Measurements from ENCODE around the gene PARD6G.

Gene PARD6G

DNA sequence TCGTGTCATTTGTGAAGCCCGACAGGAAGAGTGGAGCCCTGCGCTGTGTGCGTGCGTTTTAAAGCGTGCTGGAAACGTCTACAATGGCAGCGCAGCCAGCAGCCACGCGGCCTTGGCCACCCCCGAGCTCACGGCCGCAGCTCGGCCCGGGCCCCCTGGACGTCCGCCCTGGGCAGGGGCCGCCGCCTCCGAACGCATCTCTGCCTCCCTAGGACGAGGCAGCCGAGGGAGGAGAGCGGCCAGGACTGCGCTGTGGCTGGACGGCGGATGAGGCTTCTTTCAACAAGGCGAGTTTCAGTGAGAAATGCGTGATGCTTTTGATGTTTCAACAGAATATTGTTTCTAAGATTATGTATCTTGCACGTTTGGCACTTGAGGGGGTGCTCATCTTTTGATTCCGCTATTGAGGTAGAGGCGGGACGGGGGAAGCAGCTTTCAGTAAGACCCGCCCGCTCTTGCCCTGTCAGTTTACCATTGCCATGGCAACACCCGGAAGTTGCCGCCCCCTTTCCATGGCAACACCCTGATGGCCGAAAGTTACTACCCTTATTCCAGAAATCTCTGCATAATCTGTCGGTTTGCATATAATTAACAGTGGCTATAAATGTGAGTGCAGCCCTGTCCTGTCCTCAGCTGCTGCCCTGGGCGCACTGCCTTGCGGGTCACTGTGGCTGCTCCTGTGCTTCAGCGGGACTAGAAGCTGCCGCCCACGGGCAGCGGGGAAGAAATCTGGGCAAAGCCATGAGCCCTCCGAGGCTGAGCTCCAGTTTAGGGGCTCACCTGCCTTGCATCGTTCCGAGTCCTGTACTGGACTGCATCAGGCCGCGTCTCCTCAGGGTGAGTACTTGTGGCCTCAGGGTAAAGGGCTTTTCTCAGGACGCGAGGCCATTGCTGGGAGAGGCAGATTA is 99.6 kb downstream of the PARD6G start:
- peak; percentile 62 to 68 for DNase-seq (ENCODE audit: low read depth in 2 of 2)

DNA sequence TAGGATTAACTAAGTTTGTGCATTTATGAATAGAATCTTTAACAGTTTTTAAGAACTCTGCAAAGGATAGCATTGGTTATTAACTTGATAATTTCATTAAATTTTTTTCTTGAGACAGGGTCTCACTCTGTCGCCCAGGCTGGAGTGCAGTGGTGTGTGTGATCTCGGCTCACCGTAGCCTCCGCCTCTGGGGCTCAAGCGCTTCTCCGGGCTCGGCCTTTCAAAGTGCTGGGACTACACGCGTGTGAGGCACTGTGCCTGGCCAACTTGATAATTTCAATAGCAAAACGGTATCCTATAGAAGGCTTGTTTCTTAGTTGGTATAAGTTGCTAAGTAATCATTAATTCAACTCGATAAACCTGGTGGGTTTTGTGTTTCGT is 100.3 kb downstream of the PARD6G start:
- DNase-seq (ENCODE audit: low read depth in 2 of 2): no peak

DNA sequence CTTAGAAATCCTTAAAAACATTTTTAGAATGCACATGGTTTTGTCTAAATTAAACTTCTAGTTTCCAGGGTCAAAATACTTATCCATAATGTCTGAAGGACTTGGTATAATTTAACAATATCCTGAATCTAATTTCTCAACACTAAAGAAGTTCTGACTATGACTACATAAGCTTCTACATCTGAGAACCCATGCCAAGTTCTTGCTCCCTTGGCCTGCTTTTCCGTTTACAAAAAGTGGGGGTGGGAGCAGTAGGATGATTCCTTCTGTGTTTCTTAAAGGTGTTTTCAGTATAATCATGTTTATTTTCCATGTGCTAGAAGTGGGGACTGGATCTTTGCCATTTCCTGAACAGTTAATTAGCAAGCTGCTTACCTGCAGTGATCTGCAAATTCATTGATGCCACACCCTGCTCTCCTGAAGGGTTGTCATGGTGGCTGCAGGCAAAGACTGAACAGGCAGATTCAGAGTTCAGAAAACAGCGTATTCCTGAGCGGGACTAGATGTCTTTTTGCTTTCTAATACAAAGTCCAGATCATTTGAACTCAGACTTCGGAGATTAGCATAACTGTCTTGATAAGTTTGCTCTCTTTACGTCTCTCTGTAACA is 102.0 kb downstream of the PARD6G start:
- no peak for DNase-seq (ENCODE audit: low read depth in 2 of 2)

DNA sequence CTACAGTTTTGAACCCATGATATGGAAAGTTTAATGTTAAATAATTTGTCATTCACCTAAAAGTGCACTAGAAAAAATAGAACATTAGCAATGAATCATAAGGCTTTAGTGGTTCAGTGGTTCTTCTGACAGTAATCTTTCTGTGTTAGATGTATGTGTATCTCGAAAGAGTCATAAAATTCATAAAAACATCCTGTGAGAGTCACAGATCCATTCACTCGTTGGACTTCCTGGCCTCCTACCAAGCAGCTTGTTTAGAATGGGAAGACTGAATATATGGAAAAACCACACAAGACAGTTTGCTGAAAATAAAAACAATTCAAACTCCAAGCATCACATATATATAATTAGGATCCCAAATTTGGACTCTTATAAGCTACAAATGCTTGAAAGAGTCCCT is 103.4 kb downstream of the PARD6G start:
- DNase-seq (ENCODE audit: low read depth in 2 of 2): no peak

DNA sequence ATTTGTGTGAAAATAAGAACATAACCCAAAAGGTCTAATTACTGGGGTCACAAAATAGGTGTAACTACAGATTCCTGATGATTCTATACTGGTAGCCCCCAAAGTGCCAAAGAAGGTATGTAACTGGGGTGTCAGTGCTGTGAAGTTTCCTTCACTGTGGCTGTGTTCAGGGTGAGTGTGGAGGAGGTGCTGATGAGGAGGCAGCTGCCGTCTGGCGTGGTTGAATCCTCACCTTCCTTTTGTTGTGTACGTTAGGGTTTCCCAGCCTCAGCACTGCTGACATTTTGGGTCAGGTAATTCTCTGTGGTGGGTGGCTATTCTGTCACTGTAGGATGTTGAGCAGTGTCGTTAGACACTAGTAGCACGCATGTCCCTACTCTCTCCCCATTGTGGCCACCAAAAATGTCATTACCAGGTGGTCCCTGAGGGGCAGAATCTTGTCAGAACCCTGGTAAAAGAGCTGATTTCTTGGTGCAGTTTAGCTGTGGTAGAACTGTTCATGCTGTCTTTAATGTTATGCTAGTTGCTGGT is 106.8 kb downstream of the PARD6G start:
- no peak for DNase-seq (ENCODE audit: low read depth in 2 of 2)

DNA sequence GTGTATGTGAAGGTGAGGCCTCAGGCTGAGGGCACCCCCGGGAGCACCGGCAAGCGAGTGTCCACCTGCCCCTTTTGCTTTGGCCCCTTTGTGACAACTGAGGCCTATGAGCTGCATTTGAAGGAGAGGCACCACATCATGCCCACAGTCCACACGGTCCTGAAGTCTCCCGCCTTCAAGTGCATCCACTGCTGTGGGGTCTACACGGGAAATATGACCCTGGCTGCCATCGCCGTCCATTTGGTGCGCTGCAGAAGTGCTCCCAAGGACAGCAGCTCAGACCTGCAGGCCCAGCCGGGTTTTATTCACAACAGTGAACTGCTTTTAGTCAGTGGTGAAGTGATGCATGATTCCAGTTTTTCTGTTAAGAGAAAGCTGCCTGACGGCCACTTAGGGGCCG is 109.3 kb downstream of the PARD6G start:
- no peak for DNase-seq (ENCODE audit: low read depth in 2 of 2)

DNA sequence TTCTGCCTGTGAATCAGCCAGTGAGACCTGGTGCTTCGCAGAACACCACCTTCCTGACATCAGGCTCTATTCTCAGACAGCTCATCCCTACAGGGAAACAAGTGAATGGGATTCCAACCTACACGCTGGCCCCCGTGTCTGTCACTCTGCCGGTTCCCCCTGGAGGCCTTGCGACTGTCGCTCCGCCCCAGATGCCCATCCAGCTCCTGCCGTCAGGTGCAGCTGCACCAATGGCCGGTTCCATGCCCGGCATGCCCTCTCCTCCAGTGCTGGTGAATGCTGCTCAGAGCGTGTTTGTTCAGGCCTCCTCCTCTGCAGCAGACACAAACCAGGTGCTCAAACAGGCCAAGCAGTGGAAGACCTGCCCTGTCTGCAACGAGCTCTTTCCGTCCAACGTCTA is 110.2 kb downstream of the PARD6G start:
- no peak for DNase-seq (ENCODE audit: low read depth in 2 of 2)

DNA sequence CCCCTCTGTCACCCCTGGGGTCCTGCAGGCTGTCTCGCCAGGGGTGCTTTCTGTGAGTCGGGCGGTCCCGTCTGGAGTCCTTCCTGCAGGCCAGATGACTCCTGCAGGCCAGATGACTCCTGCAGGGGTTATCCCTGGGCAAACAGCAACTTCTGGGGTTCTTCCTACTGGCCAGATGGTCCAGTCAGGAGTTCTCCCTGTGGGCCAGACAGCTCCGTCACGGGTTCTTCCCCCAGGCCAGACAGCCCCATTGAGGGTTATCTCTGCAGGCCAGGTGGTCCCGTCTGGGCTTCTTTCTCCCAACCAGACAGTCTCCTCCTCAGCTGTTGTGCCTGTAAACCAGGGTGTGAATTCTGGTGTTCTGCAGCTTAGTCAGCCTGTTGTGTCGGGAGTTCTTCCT is 110.6 kb downstream of the PARD6G start:
- no peak for DNase-seq (ENCODE audit: low read depth in 2 of 2)

DNA sequence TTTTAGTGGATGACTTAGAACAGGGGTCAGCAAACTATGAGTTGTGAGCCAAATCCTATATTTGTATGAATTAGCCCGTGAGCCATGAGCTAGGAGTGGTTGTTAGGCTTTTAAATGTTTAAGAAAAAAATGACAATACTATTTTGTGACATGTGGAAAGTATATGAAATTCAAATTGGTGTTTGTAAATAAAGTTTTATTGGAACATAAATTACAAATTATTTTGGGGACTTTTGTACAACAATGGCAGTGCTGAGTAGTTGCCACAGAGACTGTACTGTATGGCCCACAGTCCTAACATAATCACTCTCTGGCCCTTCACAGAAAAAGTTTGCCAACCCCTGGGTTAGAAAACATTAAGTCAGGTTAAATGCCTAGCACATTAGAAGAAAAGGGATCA is 112.2 kb downstream of the PARD6G start:
- DNase-seq (ENCODE audit: low read depth in 2 of 2): no peak

DNA sequence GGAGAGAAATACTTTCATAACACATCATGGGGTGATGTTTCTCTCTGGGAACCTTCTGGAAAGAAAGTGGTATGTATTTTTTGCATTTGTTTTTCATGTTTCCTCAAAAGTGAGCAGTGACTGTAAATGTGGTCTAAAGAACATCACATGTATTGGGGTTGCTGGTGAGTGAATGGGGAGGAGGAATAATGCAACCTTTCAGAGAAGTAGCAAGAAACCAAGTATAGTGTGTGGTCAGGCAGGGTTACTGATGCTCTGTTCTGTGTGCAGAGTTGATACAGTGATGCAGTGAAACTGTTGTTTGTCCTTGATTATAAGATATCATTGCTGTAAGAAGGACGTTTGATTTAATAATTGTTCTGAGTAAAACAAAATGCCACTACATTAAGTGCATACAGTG is 114.2 kb downstream of the PARD6G start:
- no peak for DNase-seq (ENCODE audit: low read depth in 2 of 2)

DNA sequence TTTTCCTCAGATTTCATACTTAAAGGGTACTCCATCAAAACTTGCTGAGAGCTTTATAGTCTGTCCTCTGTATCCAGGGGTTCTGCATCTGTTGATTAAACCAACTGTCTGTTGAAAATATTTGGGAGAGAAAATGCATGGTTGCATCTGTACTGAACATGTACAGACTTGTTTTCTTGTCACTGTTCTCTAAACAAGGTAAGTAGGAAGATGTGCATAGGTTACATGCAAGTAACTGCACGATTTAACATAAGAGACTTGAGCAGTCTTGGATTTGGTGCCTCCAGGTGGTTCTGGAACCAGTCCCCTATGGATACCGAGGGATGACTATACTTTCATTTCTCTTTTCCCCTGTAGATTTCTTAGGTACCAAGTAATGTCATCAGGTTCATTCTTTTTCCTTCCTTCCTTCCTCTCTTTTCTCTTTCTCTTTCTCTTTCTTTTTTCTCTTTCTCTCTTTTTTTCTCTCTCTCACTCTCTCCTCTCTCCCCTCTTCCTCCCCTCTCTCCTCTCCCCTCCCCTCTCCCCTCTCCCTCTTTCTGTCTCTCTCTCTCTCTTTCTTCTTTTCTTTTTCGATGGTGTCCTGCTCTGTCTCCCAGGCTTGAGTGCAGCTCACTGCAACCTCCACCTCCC is 115.0 kb downstream of the PARD6G start:
- no peak for DNase-seq (ENCODE audit: low read depth in 2 of 2)

DNA sequence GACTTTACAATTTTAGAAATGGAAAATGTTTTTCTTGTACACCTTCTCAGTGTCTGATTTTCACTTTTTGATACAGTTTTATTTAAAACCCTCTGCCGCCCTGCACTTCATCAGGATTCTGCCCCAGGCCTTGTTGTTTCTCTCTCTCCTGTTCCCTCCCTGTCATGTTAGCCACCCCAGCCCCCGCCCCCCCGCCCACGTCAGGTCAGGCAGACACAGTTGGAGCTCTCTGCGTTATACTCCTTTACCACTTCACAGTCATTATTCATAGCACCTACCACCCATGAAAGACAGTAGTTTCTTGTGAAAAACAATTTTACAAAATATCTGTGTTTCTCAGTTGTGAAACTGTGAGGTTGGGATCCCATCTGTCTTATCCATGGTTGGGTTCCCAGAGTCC is 116.8 kb downstream of the PARD6G start:
- DNase-seq (ENCODE audit: low read depth in 2 of 2): no peak

DNA sequence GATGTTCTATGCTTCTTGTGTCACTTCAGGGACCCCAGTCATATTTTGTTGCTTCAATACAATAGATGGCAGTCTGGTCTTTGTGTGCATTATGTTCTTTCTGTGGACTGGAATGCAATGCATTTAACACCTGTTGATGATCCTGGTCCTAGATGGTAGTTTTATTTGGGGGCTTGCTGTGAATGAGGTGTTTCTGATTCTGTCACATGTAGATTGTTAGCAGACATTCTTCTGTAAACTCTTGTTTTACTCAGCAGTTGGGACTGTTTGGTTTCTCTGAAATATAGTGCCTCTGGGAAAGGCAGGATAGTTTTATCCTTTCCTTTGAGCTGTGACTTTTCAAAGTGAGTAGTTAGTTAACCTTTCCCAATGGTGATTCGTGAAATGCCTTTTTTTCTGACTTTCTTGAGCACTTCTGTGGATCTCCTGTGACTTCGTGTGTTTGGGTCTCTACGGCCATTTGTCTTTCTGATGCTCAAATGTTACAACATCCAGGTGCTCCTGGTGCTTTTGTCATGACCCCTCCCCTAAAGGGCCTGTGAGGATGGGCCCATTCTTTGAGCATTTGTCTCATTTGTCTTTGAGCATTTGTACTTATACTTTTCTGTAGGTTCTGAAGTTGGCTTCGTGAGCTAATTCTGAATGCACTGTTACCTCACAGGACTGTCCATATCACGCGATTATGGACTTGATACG is 117.5 kb downstream of the PARD6G start:
- DNase-seq (ENCODE audit: low read depth in 2 of 2): no peak

DNA sequence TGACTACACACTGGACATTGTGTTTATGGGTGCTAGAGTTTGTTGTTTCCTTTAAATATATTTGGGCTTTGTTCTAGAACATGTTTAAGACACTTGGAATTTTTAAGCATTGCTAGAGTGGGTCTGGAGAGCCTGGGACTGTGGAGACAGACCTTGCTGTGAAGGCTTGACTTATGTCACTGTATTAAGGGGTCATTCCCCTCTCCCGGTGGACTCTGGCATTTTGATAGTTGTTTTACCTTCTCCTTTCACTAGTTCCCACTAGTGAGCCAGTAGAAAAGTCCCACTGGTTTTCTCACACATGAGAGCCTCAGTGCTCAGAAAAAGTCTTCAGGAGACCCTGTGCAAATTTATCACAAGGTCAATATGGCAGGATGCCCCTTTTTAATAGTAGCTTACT is 119.7 kb downstream of the PARD6G start:
- DNase-seq (ENCODE audit: low read depth in 2 of 2): no peak

DNA sequence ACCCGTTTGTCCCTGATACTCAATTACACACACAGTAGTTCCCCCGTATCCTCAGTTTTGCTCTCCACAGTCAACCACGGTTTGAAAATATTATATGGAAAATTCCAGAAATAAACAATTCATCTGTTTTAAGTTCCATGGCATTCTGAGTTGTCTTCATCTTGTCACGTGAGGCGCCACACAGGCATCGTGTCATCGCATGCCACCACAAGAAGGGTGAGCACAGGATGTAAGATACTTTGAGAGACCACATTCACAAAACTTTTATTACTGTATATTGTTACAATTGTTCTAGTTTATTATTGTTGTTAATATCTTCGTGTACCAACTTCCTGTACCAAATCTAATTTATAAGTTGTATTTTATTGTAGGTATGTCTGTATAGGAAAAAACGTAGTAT is 120.5 kb downstream of the PARD6G start:
- no peak for DNase-seq (ENCODE audit: low read depth in 2 of 2)

DNA sequence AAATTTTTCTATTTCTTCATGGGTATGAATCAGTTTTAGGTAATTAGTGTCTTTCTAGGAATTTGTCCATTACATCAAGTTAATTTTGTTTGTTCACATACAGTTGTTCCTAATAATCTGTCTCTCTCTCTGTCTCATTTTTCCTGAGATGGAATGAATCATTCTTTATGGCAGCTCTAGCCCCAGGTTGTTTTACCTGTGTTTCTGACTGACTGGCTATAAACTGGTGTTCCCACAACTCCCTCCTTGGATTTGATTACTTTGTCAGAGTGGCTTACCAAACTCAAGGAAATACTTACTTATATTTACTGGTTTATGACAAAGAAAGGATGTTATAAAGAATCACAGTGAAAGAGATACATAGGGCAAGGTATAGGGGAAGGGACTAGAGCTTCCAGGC is 123.2 kb downstream of the PARD6G start:
- no peak for DNase-seq (ENCODE audit: low read depth in 2 of 2)

DNA sequence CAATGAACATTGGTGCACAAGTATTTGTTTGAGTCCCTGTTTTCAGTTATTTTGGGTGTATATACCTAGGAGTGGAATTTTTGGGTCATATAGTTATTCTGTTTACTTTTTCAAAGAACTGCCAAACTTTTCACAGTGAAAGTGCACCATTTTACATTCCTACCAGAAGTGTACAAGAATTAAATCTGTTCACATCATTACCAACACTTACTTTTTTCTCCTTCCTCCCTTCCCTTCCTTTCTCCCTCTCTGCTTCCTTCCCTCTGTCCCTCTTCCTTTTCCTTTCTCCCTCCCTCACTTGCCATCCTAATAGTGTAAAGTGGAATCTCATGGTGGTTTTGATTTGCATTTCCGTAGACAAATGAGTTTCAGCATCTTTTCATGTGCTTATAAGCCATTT is 126.4 kb downstream of the PARD6G start:
- no peak for DNase-seq (ENCODE audit: low read depth in 2 of 2)

DNA sequence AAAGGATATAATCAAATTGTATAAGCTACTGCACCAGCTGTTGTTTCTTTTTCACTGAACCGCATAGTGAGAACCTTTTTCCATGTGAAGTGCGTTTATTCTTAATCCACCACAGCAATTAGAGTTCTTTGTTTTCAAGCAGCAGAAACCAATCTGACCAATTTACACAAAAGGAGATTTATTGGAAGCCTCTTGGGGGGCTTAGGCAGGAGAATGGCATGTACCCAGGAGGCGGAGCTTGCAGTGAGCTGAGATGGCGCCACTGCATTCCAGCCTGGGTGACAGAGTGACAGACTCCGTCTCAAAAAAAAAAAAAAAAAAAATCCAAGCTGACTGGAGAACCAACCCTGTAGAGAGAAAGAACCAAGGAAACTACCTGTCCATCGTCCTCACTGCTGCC is 128.2 kb downstream of the PARD6G start:
- DNase-seq (ENCODE audit: low read depth in 2 of 2): no peak

DNA sequence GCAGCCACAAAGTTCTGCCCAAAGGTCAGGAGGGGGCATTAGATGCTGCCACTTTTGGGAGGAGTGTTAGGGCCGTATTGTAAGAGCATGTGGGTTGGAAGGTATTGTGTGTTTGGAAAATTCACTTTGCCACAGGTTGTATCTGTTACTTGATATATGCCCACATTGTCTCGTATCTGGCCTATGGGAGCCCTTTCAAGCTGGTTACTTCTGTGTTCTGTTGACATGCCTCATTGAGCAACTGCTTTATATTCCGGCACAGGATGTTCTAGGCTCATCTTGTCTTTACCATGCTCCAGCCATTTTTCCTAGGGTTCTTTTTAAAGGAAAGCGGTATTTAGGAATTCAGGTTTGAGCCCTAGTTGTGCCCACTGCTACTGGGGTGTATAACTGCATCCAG is 132.3 kb downstream of the PARD6G start:
- no peak for DNase-seq (ENCODE audit: low read depth in 2 of 2)

DNA sequence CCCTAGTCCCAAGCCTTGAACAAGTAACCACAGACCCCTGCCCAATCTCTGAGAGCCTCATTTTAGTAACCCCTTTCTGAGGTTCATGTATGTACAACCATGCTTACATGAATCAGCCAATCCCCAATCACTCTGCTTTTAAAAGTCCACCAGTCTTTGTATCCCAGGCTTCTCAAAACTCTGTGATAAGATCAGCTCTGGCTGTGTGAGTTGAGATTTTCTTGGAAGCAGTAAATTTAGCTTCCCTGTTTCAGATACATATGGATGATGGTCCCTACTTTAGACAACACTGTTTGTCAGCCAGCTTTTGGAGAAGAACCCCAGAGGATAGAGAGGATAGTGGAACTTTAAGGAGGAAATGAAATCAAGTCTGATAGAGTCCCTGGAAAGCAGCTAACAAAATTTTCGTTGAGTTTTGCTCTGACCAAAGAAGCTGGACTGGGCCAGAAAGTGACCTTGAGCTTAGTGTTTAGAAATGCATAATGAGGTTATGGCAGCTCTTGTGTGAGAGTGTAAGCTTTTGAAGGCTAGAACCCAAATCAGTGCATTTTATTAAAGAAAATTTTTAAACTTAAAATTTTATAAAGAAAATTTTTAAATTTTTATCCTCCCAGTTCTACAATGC is 134.6 kb downstream of the PARD6G start:
- DNase-seq (ENCODE audit: low read depth in 2 of 2): no peak

DNA sequence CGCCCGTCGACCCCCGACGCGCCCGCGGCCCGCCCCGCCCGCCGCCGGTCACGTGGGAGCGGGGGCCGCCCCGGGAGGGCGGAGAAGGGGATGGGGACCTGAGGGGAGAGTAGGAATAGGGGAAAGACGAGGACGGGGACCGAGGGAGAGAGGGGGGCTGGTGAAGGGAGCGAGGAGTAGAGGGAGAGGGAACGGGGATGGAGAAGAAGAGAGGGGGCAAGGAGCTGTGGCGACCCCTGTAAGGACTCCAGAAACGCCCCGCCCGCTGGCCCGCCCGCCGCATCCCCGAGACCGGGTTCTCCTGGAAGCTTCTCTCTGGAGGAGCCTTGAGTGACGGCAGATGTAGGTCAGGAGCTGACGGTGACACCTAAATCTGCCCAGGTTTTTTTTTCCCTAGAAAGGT is 137.6 kb downstream of the PARD6G start:
- no peak for DNase-seq (ENCODE audit: low read depth in 2 of 2)
